HCT116 (cell line): ENCODE measurements around the gene NSMCE3. TPM values are rescaled to one million over a fixed set of nuclear protein-coding genes. Genes with fewer than 3 reads are reported as not detected.

ENCODE experiments used
- ATAC-seq: fragments of 200-7000 bp; cut with Tn5 transposase; 2 replicates; pipeline ENCODE4 v1.9.1; 2020; ENCODE audit warnings: mild to moderate bottlenecking, moderate library complexity
- BruUV-seq: library from RNA; stranded (reverse); fragments of 400-500 nt; replicated peaks from 2 replicates; lab custom pipeline; 2021; lab: Mats Ljungman, UMichigan
- CTCF ChIA-PET: fragments of 300-600 bp; sonication (Branson Sonifier 250); formaldehyde crosslinking; loops from one replicate; lab custom pipeline; 2021; ENCODE audit warnings: antibody characterized with exemption; lab: Charles Lee
- POLR2A ChIA-PET: fragments of 300-600, 350-600 bp; sonication (Branson Sonifier 250); formaldehyde crosslinking; loops from one replicate; lab custom pipeline; 2021; ENCODE audit warnings: antibody characterized with exemption; lab: Charles Lee
- RAD21 ChIA-PET, 2 experiments: fragments of 300-600 bp; sonication (Branson Sonifier 250); formaldehyde crosslinking; loops; one replicate each; lab custom pipeline; 2023; ENCODE audit warnings: low total read pairs in 2 of 2; ENCODE audit not compliant: uncharacterized antibody in 2 of 2, unreplicated experiment in 2 of 2, low non-redundant PET in 1 of 2; lab: Charles Lee
- DNase-seq: peaks from one replicate; pipeline ENCODE4 v3.0.0-alpha.2; 2010; ENCODE audit warnings: low read depth, low spot score
- H2AFZ ChIP-seq: fragments of 200-600 bp; shearing (Covaris generic), sonication (generic); 2 replicates; pipeline ENCODE4 v1.6.1; 2017; ENCODE audit warnings: low read depth, mixed run types, mixed read lengths, antibody characterized with exemption, low read length; ENCODE audit not compliant: poor library complexity, severe bottlenecking
- H3K27ac ChIP-seq: 2 replicates; pipeline ENCODE4 v1.5.1; 2012; ENCODE audit warnings: low read depth, low read length
- H3K27me3 ChIP-seq: fragments of 200-600 bp; sonication (generic); 2 replicates; pipeline ENCODE4 v1.6.1; 2016; ENCODE audit warnings: mixed run types, low read length, mixed read lengths; ENCODE audit not compliant: insufficient read depth
- H3K36me3 ChIP-seq, 2 experiments: fragments of 200-500 bp in 1 of 2; fragments of 200-600 bp in 1 of 2; sonication (Bioruptor generic) in 1 of 2; sonication (generic) in 1 of 2; 2 replicates each; pipeline versions ENCODE4 v1.5.1 to v1.6.1; 2014 to 2016; ENCODE audit warnings: low read length in 2 of 2, inconsistent platforms in 1 of 2, mixed read lengths in 1 of 2, mixed run types in 1 of 2; ENCODE audit not compliant: insufficient read depth in 2 of 2, control insufficient read depth in 1 of 2
- H3K4me1 ChIP-seq, 2 experiments: fragments of 200-600 bp in 1 of 2; sonication (generic) in 1 of 2; 2 replicates each; pipeline versions ENCODE4 v1.5.1 to v1.6.1; 2012 to 2017; ENCODE audit warnings: low read length in 2 of 2, inconsistent platforms in 1 of 2, mild to moderate bottlenecking in 1 of 2, mixed read lengths in 1 of 2, mixed run types in 1 of 2, moderate library complexity in 1 of 2; ENCODE audit not compliant: insufficient read depth in 2 of 2, control insufficient read depth in 1 of 2
- H3K4me2 ChIP-seq: fragments of 200-600 bp; sonication (generic); 2 replicates; pipeline ENCODE4 v1.6.1; 2017; ENCODE audit warnings: mixed run types, low read length, mixed read lengths
- H3K4me3 ChIP-seq, 2 experiments: fragments of 200-600 bp in 1 of 2; sonication (generic) in 1 of 2; replicated peaks in 1 of 2; 2 replicates each; pipeline ENCODE4 v1.5.1; 2011 to 2016; ENCODE audit warnings: low read length in 2 of 2, control low read depth in 1 of 2, low read depth in 1 of 2, mild to moderate bottlenecking in 1 of 2, mixed read lengths in 1 of 2, mixed run types in 1 of 2
- H3K79me2 ChIP-seq: fragments of 200-600 bp; sonication (generic); 2 replicates; pipeline ENCODE4 v1.6.1; 2017; ENCODE audit warnings: mild to moderate bottlenecking, mixed run types, low read length, moderate library complexity, mixed read lengths; ENCODE audit not compliant: insufficient read depth
- H3K9ac ChIP-seq: fragments of 200-600 bp; sonication (generic); 2 replicates; pipeline ENCODE4 v1.6.1; 2016; ENCODE audit warnings: low read length, mixed read lengths
- H3K9me2 ChIP-seq: fragments of 200-600 bp; sonication (generic), shearing (Covaris generic); 2 replicates; pipeline ENCODE4 v1.6.1; 2017; ENCODE audit warnings: mixed run types, mild to moderate bottlenecking, moderate library complexity; ENCODE audit not compliant: insufficient read depth
- H3K9me3 ChIP-seq, 2 experiments: fragments of 200-500 bp in 1 of 2; fragments of 200-600 bp in 1 of 2; sonication (Bioruptor generic) in 1 of 2; sonication (generic) in 1 of 2; 2 replicates each; pipeline ENCODE4 v1.6.1; 2014 to 2017; ENCODE audit warnings: low read length in 2 of 2, mixed read lengths in 2 of 2, inconsistent platforms in 1 of 2, low read depth in 1 of 2, mild to moderate bottlenecking in 1 of 2, mixed run types in 1 of 2, moderate library complexity in 1 of 2; ENCODE audit not compliant: control insufficient read depth in 1 of 2, insufficient read depth in 1 of 2
- H4K20me1 ChIP-seq: fragments of 200-600 bp; sonication (generic), shearing (Covaris generic); 2 replicates; pipeline ENCODE4 v1.6.1; 2017; ENCODE audit warnings: mixed run types, mild to moderate bottlenecking, moderate library complexity; ENCODE audit not compliant: insufficient read depth
- CBX3 ChIP-seq: IDR thresholded peaks from 2 replicates; pipeline ENCODE4 v1.6.1; 2012; ENCODE audit warnings: low read depth
- EZH2 ChIP-seq: fragments of 200-600 bp; sonication (generic); IDR thresholded peaks from 2 replicates; pipeline ENCODE4 v1.6.1; 2017; ENCODE audit warnings: antibody characterized with exemption, mixed run types
- FOSL1 ChIP-seq: IDR thresholded peaks from 2 replicates; pipeline ENCODE4 v1.6.1; 2012; ENCODE audit warnings: low read depth
- JUND ChIP-seq: IDR thresholded peaks from 2 replicates; pipeline ENCODE4 v1.6.1; 2012
- POLR2A ChIP-seq: IDR thresholded peaks from 2 replicates; pipeline ENCODE4 v1.7.0; 2011; ENCODE audit warnings: borderline replicate concordance; ENCODE audit not compliant: insufficient read depth, insufficient read length; ENCODE audit errors: extremely low read depth
- POLR2AphosphoS5 ChIP-seq: IDR thresholded peaks from 2 replicates; pipeline ENCODE4 v1.6.1; 2011; ENCODE audit warnings: mild to moderate bottlenecking, low read depth, low read length, moderate library complexity
- RAD21 ChIP-seq: IDR thresholded peaks from 2 replicates; pipeline ENCODE4 v1.6.1; 2012; ENCODE audit warnings: low read depth, mild to moderate bottlenecking
- SP1 ChIP-seq: IDR thresholded peaks from 2 replicates; pipeline ENCODE4 v1.6.1; 2012; ENCODE audit warnings: low read depth
- SRF ChIP-seq: IDR thresholded peaks from 2 replicates; pipeline ENCODE4 v1.6.1; 2012; ENCODE audit warnings: low read depth
- TCF7L2 ChIP-seq: IDR thresholded peaks from 2 replicates; pipeline ENCODE4 v1.7.0; 2011; ENCODE audit warnings: borderline replicate concordance, inconsistent platforms; ENCODE audit not compliant: insufficient read depth, insufficient read length; ENCODE audit errors: extremely low read depth
- YY1 ChIP-seq: IDR thresholded peaks from 2 replicates; pipeline ENCODE4 v1.6.1; 2011; ENCODE audit warnings: low read length, low read depth, moderate library complexity, mild to moderate bottlenecking; ENCODE audit not compliant: insufficient replicate concordance; ENCODE audit errors: extremely low read depth
- ZFX ChIP-seq: fragments of 450-650 bp; IDR thresholded peaks from 2 replicates; pipeline ENCODE4 v1.6.1; 2017
- ZNF274 ChIP-seq: fragments of 200-500 bp; sonication (Bioruptor generic); IDR thresholded peaks from 2 replicates; pipeline ENCODE4 v1.6.1; 2014; ENCODE audit warnings: mild to moderate bottlenecking, low read depth, low read length, inconsistent platforms
- intact Hi-C: fragments of 100-400 bp; cut with micrococcal nuclease; formaldehyde crosslinking; loops from 2 replicates; pipeline ENCODE4 v1.10.0; 2022
- total RNA-seq: library from RNA; stranded (reverse); gene quantifications from one replicate; pipeline ENCODE4 v1.2.1, GENCODE V29; 2021; ENCODE audit not compliant: unreplicated experiment
- TF ChIP-seq, protein P1 (sequence below), 3 experiments: fragments of 200-600 bp in 1 of 3; sonication (generic) in 1 of 3; IDR thresholded peaks in 2 of 3; conservative IDR thresholded peaks in 1 of 3; 2 replicates each; pipeline ENCODE4 v1.5.1; 2012 to 2017; ENCODE audit warnings: low read depth in 2 of 3, low read length in 2 of 3, antibody characterized with exemption in 1 of 3, borderline replicate concordance in 1 of 3, control low read depth in 1 of 3, mild to moderate bottlenecking in 1 of 3, mixed read lengths in 1 of 3, mixed run types in 1 of 3, moderate library complexity in 1 of 3; ENCODE audit not compliant: insufficient read depth in 1 of 3
- TF ChIP-seq, protein P2 (sequence below): IDR thresholded peaks from 2 replicates; pipeline ENCODE4 v1.6.1; 2012

NSMCE3 gene
- total RNA-seq, 1 experiment from 2014 or later: 5.7 TPM

DNA sequence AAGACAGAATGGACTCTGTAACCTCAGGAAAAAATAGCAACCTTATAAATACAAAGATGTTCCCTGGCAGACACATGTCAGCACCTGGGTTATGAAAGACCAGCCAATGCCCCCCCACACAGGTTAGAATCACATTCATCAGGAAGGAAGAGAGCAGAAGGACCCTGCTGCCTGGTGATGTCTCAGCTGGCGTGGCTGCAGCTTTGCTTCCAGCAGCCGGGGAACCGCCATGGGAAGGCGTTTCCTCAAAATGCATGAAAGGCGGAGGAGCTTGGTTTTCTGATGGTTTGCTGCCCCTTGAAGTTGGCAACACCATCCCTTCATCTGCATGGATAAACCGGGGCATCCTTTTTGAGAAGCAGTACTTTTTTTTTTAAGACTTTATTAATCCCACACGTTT, 10.9 kb upstream of the NSMCE3 start:
- no peaks in the 10 kb centered on the region for H4K20me1 ChIP-seq
- ATAC-seq: no peak
- no peak overlapping the region for H3K4me3 ChIP-seq
- ChIA-PET RAD21 (no interaction called here), POLR2A (no interaction called here), CTCF (no interaction called here)
- H3K4me2 ChIP-seq: no peak overlapping the region
- H3K4me1 ChIP-seq: peaks cover 16 to 17% of the 10 kb centered on the region in 2 experiments
- no peaks in the 10 kb centered on the region for H3K79me2 ChIP-seq
- H3K9me2 ChIP-seq: no peaks in the 10 kb centered on the region
- no TSS peak for BruUV-seq
- intact Hi-C loops: no loop called here
- no peak overlapping the region for H3K9ac ChIP-seq
- no peaks in the 10 kb centered on the region for H3K36me3 ChIP-seq
- H2AFZ ChIP-seq: no peak overlapping the region
- TF ChIP-seq POLR2AphosphoS5: no peak
- TF ChIP-seq YY1: no peak
- TF ChIP-seq CBX3: no peak
- TF ChIP-seq POLR2A: no peak
- TF ChIP-seq, protein P1, sequence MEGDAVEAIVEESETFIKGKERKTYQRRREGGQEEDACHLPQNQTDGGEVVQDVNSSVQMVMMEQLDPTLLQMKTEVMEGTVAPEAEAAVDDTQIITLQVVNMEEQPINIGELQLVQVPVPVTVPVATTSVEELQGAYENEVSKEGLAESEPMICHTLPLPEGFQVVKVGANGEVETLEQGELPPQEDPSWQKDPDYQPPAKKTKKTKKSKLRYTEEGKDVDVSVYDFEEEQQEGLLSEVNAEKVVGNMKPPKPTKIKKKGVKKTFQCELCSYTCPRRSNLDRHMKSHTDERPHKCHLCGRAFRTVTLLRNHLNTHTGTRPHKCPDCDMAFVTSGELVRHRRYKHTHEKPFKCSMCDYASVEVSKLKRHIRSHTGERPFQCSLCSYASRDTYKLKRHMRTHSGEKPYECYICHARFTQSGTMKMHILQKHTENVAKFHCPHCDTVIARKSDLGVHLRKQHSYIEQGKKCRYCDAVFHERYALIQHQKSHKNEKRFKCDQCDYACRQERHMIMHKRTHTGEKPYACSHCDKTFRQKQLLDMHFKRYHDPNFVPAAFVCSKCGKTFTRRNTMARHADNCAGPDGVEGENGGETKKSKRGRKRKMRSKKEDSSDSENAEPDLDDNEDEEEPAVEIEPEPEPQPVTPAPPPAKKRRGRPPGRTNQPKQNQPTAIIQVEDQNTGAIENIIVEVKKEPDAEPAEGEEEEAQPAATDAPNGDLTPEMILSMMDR (IDR thresholded peaks at IDR 0.05 in 2 of 3, conservative IDR thresholded peaks at IDR 0.05 in 1 of 3; ENCODE audit: borderline replicate concordance in 1 of 3, insufficient read depth in 1 of 3, low read depth in 2 of 3, low read length in 2 of 3): no peak
- TF ChIP-seq, protein P2, sequence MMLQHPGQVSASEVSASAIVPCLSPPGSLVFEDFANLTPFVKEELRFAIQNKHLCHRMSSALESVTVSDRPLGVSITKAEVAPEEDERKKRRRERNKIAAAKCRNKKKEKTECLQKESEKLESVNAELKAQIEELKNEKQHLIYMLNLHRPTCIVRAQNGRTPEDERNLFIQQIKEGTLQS: no peak
- TF ChIP-seq EZH2: no peak
- TF ChIP-seq ZNF274: no peak
- TF ChIP-seq RAD21: no peak
- TF ChIP-seq TCF7L2: no peak
- TF ChIP-seq SP1: no peak
- TF ChIP-seq ZFX: no peak
- TF ChIP-seq FOSL1: no peak
- no peak for TF ChIP-seq JUND
- TF ChIP-seq SRF: no peak
- H3K9me3 ChIP-seq: no peaks in the 10 kb centered on the region
- H3K27ac ChIP-seq: no peak overlapping the region
- H3K27me3 ChIP-seq: peaks cover 14% of the 10 kb centered on the region; the same call in 1 of the 2 replicates
- no peak for DNase-seq
